ENCODE results near the gene TTC27. TPM values are rescaled to one million over a fixed set of nuclear protein-coding genes. Genes with fewer than 3 reads are reported as not detected.

Gene TTC27
- total and polyA plus RNA-seq, 8 donors = 3.4 to 13.3 (median 9.9) TPM

GRCh38 chr2:32836933-32837332 is 209.1 kb downstream of the TTC27 start:
- TF ChIP-seq CTCF (IDR thresholded peaks at IDR 0.05) = no peak
- intact Hi-C loops (cut with DNase I) = no loop called here
- no peaks in the 10 kb centered on the region for H3K27me3 ChIP-seq
- no peak overlapping the region for H3K4me3 ChIP-seq
- H3K4me1 ChIP-seq = no peaks in the 10 kb centered on the region
- H3K36me3 ChIP-seq = no peaks in the 10 kb centered on the region
- H3K27ac ChIP-seq = no peak overlapping the region
- no peaks in the 10 kb centered on the region for H3K9me3 ChIP-seq
- no peak for FAIRE-seq
- ATAC-seq = no peak
- WGBS, 2 donors = 50 to 58% methylated on average over 5 of the region's 5 CpGs
- DNase-seq = no peak

GRCh38 chr2:32838418-32838817 is 210.6 kb downstream of the TTC27 start:
- Histone ChIP-seq H3K4me1 (no peaks in the 10 kb centered on the region), H3K9me3 (no peaks in the 10 kb centered on the region), H3K4me3 (no peak overlapping the region), H3K36me3 (no peaks in the 10 kb centered on the region), H3K27me3 (no peaks in the 10 kb centered on the region), H3K27ac (no peak overlapping the region)
- 66% methylated on average over 7 of the region's 7 CpGs for WGBS, 2 donors
- FAIRE-seq (no peak), DNase-seq (no peak), ATAC-seq (no peak)
- no peak for TF ChIP-seq CTCF (IDR thresholded peaks at IDR 0.05)
- intact Hi-C loops (cut with DNase I) = no loop called here

- no peak overlapping the region for H3K27ac ChIP-seq
- no peaks in the 10 kb centered on the region for H3K36me3 ChIP-seq
- 72 to 78% methylated on average over 4 of the region's 4 CpGs for WGBS, 2 donors
- no peak overlapping the region for H3K4me3 ChIP-seq
- no peak for FAIRE-seq
- no peak for TF ChIP-seq CTCF (IDR thresholded peaks at IDR 0.05)
- no peak for ATAC-seq
- no peaks in the 10 kb centered on the region for H3K9me3 ChIP-seq
- H3K27me3 ChIP-seq = no peaks in the 10 kb centered on the region
- no peak for DNase-seq
- H3K4me1 ChIP-seq = no peaks in the 10 kb centered on the region
- intact Hi-C loops (cut with DNase I) = no loop called here
Observed at GRCh38 chr2:32838949-32839348, 211.1 kb downstream of the TTC27 start.

- Histone ChIP-seq H3K4me1 (no peaks in the 10 kb centered on the region), H3K9me3 (no peaks in the 10 kb centered on the region), H3K36me3 (no peaks in the 10 kb centered on the region), H3K27me3 (no peaks in the 10 kb centered on the region), H3K27ac (no peak overlapping the region), H3K4me3 (no peak overlapping the region)
- FAIRE-seq (no peak), DNase-seq (no peak), ATAC-seq (no peak)
- TF ChIP-seq CTCF (IDR thresholded peaks at IDR 0.05) = no peak
- intact Hi-C loops (cut with DNase I) = no loop called here
- whole genome bisulfite sequencing, 2 donors = 76 to 78% methylated on average over 11 of the region's 11 CpGs
Observed at GRCh38 chr2:32841931-32842898, 214.4 kb downstream of the TTC27 start.

- FAIRE-seq (no peak), DNase-seq (no peak), ATAC-seq (no peak)
- no peak for TF ChIP-seq CTCF (IDR thresholded peaks at IDR 0.05)
- Histone ChIP-seq H3K36me3 (no peaks in the 10 kb centered on the region), H3K9me3 (no peaks in the 10 kb centered on the region), H3K4me1 (no peaks in the 10 kb centered on the region), H3K27ac (no peak overlapping the region), H3K4me3 (no peak overlapping the region), H3K27me3 (no peaks in the 10 kb centered on the region)
- WGBS, 2 donors = 56 to 83% methylated on average over 1 of the region's 1 CpG
- intact Hi-C loops (cut with DNase I) = no loop called here
Observed at GRCh38 chr2:32843699-32844098, 215.8 kb downstream of the TTC27 start.

All from pancreas (tissue), 10 donors.